ENCODE measurements around the gene ARHGAP19.

The ARHGAP19 gene

DNA sequence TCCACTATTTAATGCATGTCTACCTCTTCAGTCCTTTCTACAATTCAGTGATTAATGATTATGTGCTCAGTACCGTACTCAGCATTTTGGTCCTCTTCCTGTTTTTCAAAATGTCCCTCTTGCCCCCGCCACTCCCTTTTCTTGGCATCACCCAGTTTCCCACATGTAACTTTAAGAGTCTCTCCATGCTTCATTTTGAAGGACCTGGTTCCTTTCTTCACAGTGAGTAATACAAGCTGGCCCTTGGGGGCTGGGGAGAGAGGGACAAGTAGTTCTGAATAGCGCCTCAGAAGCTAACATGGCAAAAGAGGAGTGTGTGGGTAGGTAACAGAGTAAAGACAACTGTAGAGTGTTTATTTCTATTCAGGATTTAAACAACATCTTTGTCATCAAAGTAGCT is 72.1 kb downstream of the ARHGAP19 start:
- no peak overlapping the region for H3K4me2 ChIP-seq (ENCODE audit: low read length)
- H3K4me1 ChIP-seq (ENCODE audit: insufficient read depth, low read length, severe bottlenecking), result no peaks in the 10 kb centered on the region
- no peaks in the 10 kb centered on the region for H3K27me3 ChIP-seq (ENCODE audit: insufficient read depth, low read length)
- no peaks in the 10 kb centered on the region for H3K9me2 ChIP-seq (ENCODE audit: low read depth, low read length)
- no peak overlapping the region for H3K4me3 ChIP-seq (ENCODE audit: low read depth, low read length, poor library complexity, severe bottlenecking)
- no peaks in the 10 kb centered on the region for H4K20me1 ChIP-seq (ENCODE audit: insufficient read depth, low read length)
- no peak overlapping the region for H2AFZ ChIP-seq (ENCODE audit: low read length)
- no peak overlapping the region for H3K9ac ChIP-seq (ENCODE audit: low read length)
- TF ChIP-seq EZH2 (IDR thresholded peaks at IDR 0.05; ENCODE audit: borderline replicate concordance, low read length), result no peak
- TF ChIP-seq, protein P1, sequence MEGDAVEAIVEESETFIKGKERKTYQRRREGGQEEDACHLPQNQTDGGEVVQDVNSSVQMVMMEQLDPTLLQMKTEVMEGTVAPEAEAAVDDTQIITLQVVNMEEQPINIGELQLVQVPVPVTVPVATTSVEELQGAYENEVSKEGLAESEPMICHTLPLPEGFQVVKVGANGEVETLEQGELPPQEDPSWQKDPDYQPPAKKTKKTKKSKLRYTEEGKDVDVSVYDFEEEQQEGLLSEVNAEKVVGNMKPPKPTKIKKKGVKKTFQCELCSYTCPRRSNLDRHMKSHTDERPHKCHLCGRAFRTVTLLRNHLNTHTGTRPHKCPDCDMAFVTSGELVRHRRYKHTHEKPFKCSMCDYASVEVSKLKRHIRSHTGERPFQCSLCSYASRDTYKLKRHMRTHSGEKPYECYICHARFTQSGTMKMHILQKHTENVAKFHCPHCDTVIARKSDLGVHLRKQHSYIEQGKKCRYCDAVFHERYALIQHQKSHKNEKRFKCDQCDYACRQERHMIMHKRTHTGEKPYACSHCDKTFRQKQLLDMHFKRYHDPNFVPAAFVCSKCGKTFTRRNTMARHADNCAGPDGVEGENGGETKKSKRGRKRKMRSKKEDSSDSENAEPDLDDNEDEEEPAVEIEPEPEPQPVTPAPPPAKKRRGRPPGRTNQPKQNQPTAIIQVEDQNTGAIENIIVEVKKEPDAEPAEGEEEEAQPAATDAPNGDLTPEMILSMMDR (IDR thresholded peaks at IDR 0.05; ENCODE audit: low read length), result no peak
- no peaks in the 10 kb centered on the region for H3K9me3 ChIP-seq (ENCODE audit: low read length)
- H3K79me2 ChIP-seq (ENCODE audit: insufficient read depth, low read length), result no peaks in the 10 kb centered on the region
- no peaks in the 10 kb centered on the region for H3F3A ChIP-seq (ENCODE audit: insufficient read depth, low read length)
- no peaks in the 10 kb centered on the region for H3K36me3 ChIP-seq (ENCODE audit: insufficient read depth, low read length)
- no peak overlapping the region for H3K27ac ChIP-seq (ENCODE audit: low read depth, low read length, poor library complexity, severe bottlenecking)

DNA sequence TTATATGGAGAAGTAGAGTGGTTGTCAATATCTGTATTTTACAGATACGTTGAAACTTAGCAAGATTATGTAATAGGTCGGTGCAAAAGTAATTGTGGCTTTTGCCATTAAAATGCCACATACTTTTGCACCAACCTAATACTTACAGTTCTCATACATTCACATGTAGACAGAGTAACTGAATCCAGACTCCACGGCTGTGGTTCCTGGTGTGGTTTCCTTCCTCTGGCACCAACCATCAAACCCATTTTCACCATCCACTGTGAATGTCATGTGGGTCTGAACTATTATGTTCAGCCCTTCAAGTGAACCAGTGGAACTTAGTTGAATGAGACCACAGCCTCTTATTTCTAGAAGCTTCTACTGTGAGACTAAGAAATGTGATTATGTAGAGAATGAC is 75.1 kb downstream of the ARHGAP19 start:
- H3K27ac ChIP-seq (ENCODE audit: low read depth, low read length, poor library complexity, severe bottlenecking), result no peak overlapping the region
- no peak overlapping the region for H3K4me2 ChIP-seq (ENCODE audit: low read length)
- H2AFZ ChIP-seq (ENCODE audit: low read length), result no peak overlapping the region

DNA sequence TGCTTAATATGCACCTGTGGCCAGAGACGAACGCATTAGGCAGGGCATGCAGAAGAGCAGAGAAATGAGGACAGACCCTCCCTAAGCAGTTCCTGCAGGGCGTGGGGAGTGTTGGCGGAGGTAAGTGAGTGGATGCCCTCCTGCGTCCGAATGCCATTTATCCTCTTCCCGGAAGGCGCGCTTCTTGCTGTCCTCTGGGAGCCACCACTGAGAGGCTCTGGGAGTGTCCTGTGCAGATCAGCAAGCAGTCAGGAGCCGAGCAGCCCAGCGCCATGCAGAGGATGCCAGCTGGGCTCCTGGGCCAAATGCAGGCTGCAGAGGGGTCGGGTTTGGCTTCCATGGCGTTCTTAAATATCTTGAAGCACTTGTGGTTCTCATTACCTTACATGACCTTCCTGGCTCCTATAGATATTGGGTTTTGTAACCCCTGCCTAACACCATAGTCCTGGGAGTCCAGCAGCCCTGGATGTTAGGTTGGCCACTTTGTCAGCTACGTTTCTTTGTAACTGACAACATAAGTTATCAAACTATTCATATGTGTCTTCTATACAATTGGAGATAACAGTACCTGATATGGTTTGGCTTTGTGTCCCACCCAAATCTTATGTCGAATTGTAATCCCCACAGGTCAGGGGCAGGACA is 76.7 kb downstream of the ARHGAP19 start:
- Histone ChIP-seq H3K4me3 (ENCODE audit: low read depth, low read length, poor library complexity, severe bottlenecking) (no peak overlapping the region), H3K4me1 (ENCODE audit: insufficient read depth, low read length, severe bottlenecking) (no peaks in the 10 kb centered on the region), H3K36me3 (ENCODE audit: insufficient read depth, low read length) (no peaks in the 10 kb centered on the region), H3K9me3 (ENCODE audit: low read length) (no peaks in the 10 kb centered on the region), H2AFZ (ENCODE audit: low read length) (no peak overlapping the region), H4K20me1 (ENCODE audit: insufficient read depth, low read length) (no peaks in the 10 kb centered on the region), H3K79me2 (ENCODE audit: insufficient read depth, low read length) (no peaks in the 10 kb centered on the region), H3K4me2 (ENCODE audit: low read length) (no peak overlapping the region), H3K27me3 (ENCODE audit: insufficient read depth, low read length) (no peaks in the 10 kb centered on the region), H3K9ac (ENCODE audit: low read length) (no peak overlapping the region), H3K9me2 (ENCODE audit: low read depth, low read length) (no peaks in the 10 kb centered on the region), H3F3A (ENCODE audit: insufficient read depth, low read length) (no peaks in the 10 kb centered on the region), H3K27ac (ENCODE audit: low read depth, low read length, poor library complexity, severe bottlenecking) (no peak overlapping the region)
- no peak for TF ChIP-seq EZH2 (IDR thresholded peaks at IDR 0.05; ENCODE audit: borderline replicate concordance, low read length)
- TF ChIP-seq, protein P1 (IDR thresholded peaks at IDR 0.05; ENCODE audit: low read length), result no peak

More for the DNA sequence above, 75.1 kb downstream of the ARHGAP19 start:
- no peaks in the 10 kb centered on the region for H3F3A ChIP-seq (ENCODE audit: insufficient read depth, low read length)
- H3K9me2 ChIP-seq (ENCODE audit: low read depth, low read length), result no peaks in the 10 kb centered on the region
- no peaks in the 10 kb centered on the region for H4K20me1 ChIP-seq (ENCODE audit: insufficient read depth, low read length)
- H3K9ac ChIP-seq (ENCODE audit: low read length), result no peak overlapping the region
- H3K9me3 ChIP-seq (ENCODE audit: low read length), result no peaks in the 10 kb centered on the region
- H3K4me1 ChIP-seq (ENCODE audit: insufficient read depth, low read length, severe bottlenecking), result no peaks in the 10 kb centered on the region
- H3K27me3 ChIP-seq (ENCODE audit: insufficient read depth, low read length), result no peaks in the 10 kb centered on the region
- no peaks in the 10 kb centered on the region for H3K79me2 ChIP-seq (ENCODE audit: insufficient read depth, low read length)
- no peak overlapping the region for H3K4me3 ChIP-seq (ENCODE audit: low read depth, low read length, poor library complexity, severe bottlenecking)
- H3K36me3 ChIP-seq (ENCODE audit: insufficient read depth, low read length), result no peaks in the 10 kb centered on the region
- TF ChIP-seq EZH2 (IDR thresholded peaks at IDR 0.05; ENCODE audit: borderline replicate concordance, low read length), result no peak
- TF ChIP-seq, protein P1 (IDR thresholded peaks at IDR 0.05; ENCODE audit: low read length), result no peak
